H54 (cell line): ENCODE data around the gene PXDN.

Experiments used
- DNase-seq: peaks from one replicate; pipeline ENCODE4 v3.0.0; 2011; ENCODE audit warnings: low spot score, mixed read lengths; ENCODE audit not compliant: insufficient read length
- FAIRE-seq: peaks from 3 replicates; lab custom pipeline; 2011; peaks lifted over from hg19 to GRCh38; lab: Jason Lieb, UNC
- POLR2A ChIP-seq: IDR thresholded peaks from 2 replicates; pipeline ENCODE4 v1.6.1; 2011; ENCODE audit warnings: low read depth, mild to moderate bottlenecking, low read length

The PXDN gene

GRCh38 chr2:1694371-1695271 is 49.7 kb downstream of the PXDN start:
- no peak for DNase-seq
- no peak for FAIRE-seq
- no peak for TF ChIP-seq POLR2A

GRCh38 chr2:1693723-1694122 is 50.6 kb downstream of the PXDN start:
- no peak for FAIRE-seq
- DNase-seq: no peak
- no peak for TF ChIP-seq POLR2A

GRCh38 chr2:1692342-1692741 is 52.0 kb downstream of the PXDN start:
- TF ChIP-seq POLR2A: no peak
- no peak for FAIRE-seq
- DNase-seq: no peak

DNA sequence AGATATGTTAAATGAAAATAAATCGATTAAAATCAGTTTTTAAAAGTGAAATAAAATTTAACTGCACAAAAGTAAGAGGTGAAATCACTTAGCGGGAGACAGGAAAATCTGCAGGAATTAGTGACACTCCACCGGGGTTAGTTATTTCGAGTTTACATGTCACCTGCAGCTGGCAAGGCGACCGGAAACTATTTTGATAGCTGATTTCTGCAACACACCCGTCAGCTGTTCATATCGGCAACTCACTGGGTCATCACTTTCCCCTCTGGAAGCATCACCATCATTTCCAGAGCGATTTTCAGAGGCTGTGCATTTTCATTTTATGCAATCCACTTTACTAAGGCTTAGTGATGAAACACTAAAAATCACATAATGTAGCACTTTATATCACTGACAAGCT is 52.9 kb downstream of the PXDN start:
- DNase-seq (no peak), FAIRE-seq (no peak)
- no peak for TF ChIP-seq POLR2A

- FAIRE-seq: no peak
- no peak for TF ChIP-seq POLR2A
Observed at GRCh38 chr2:1690056-1690775, 54.1 kb downstream of the PXDN start.

GRCh38 chr2:1688859-1689258 is 55.5 kb downstream of the PXDN start:
- FAIRE-seq: no peak

More at GRCh38 chr2:1690056-1690775, 54.1 kb downstream of the PXDN start:
- no peak for DNase-seq

DNA sequence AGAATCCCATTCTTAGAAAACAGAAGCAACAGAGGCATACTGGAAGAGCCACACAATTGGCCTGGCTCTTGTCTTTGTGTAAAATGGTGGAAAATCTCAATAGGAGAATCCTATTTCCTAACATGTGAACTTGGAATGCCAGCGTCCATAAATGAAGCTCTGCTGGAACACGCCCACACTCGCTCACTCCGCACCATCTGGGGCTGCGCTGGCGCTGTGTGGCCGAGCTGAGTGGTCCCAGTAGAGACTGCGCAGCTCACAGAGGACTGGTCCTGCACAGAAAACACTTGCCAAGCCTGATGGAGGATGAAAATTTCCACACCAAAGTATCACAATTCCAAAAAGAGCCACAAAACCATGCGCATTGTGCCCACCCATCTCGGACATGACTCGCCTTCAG is 56.2 kb downstream of the PXDN start:
- FAIRE-seq (no peak), DNase-seq (no peak)
- TF ChIP-seq POLR2A: no peak

More at GRCh38 chr2:1688859-1689258, 55.5 kb downstream of the PXDN start:
- TF ChIP-seq POLR2A: no peak
- no peak for DNase-seq

- TF ChIP-seq POLR2A: no peak
- DNase-seq (no peak), FAIRE-seq (no peak)
Observed at GRCh38 chr2:1687254-1687653, 57.1 kb downstream of the PXDN start.

DNA sequence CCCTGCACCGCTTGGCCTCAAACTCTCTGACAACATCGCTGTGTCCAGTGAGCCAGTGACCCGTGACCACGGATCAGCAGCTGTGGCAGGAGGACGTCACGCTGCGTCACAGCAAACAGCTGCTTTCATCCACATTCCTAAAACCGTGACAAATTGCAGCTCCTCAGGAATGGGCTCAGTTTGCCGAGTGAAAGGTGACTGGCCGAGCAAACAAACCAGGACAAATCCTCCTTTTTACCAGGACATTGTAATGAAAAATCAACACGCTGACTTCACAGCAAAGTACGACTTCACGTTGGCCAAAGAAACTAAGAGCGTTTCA is 57.6 kb downstream of the PXDN start:
- no peak for TF ChIP-seq POLR2A
- no peak for FAIRE-seq
- DNase-seq: no peak

DNA sequence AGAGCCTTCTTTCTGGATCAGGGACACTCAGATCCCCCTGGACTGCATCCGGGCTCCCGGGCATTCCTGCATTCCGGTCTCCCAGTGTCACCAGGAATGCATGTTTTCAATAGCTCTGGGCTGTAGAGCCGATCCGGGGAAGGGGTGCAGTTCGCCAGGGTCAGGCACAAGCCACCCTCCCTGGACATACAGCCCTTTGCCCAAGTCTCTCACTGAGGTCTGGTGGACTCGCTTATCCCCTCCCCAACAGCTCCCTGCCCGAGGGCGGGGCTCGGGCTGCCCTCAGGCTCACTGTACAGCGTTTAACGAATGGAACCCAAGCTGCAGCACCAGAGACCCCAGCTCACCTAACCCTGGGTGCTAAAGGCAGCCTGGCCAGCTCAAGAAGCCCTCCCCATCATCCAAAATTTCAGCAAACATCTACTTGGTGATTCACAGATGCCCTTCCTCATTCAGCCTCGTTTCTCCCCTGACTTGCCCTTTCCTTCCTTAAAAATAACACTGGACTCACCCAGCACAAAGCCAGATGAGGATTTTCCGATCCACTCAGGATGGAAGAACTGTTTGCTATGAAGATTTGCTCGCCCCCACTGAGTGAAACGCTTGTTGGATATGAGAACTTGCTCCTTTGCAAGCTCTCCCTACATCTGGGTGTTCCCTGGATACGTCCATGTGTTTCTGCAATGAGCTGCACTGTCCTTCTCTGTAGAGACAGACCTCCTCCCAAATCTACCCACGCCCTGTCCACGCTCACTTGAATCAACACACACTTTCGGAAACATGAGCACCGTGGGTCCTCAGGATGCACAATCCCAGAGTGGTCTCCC is 58.1 kb downstream of the PXDN start:
- no peak for TF ChIP-seq POLR2A
- DNase-seq (peak; percentile 70), FAIRE-seq (no peak)

- TF ChIP-seq POLR2A: no peak
- FAIRE-seq (no peak), DNase-seq (no peak)
Observed at GRCh38 chr2:1685078-1685956, 59.0 kb downstream of the PXDN start.

- TF ChIP-seq POLR2A: no peak
- FAIRE-seq: no peak
- no peak for DNase-seq
Observed at GRCh38 chr2:1683297-1683696, 61.0 kb downstream of the PXDN start.

DNA sequence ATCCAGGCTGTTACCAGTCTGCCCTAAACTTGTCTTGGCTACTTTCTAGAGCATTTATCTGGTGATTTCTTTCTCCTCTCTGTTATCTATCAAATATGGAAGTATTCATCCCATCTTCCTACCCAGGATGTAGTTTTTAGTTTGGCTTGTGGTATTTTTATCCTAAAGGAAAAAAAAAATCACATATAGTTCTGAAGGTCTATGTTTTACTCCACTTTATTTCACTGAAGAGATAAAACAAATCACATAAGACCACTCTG is 62.2 kb downstream of the PXDN start:
- TF ChIP-seq POLR2A: no peak
- DNase-seq: no peak
- FAIRE-seq: no peak
